ENCODE measurements around the gene MED14. TPM values are rescaled to one million over a fixed set of nuclear protein-coding genes. Genes with fewer than 3 reads are reported as not detected.

MED14 gene
- total and polyA plus RNA-seq, 2 of the 8 experiments (the other 6 are each of a cell fraction or from before 2014, with no cell fraction given): 79.7 to 117 TPM

DNA sequence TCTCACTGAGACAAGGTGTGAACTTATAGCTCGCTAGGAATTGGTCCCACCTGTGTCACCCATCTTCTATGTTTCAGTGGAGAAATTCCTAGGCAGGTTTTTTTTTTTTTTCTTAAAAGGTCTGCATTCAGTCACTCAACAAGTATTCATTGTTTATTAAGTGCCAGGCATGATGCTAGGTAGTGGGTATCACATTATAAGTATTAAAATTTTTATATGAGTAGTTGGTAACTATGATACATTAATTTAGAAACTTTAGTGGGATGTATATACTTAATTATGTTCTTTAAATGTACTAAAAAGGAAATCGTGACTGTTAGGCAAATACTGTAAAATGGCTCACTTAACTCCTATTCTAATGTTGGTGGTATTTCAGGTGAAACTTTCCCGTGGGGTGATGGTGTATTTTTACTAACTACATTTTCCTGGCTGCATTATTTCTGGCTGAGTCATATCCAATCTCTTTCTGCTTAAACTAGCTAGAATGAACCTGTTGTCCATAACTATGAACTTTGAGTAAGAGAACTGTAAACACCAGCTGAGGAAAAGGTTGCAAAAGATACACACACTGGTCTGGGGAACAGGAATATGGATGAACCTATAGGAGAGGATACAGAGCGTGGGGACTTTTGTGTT is 49.3 kb upstream of the MED14 start:
- Histone ChIP-seq H3K9me3 (ENCODE audit: insufficient read depth in 2 of 2, low read depth in 1 of 2, low read length in 1 of 2) (no peaks in the 10 kb centered on the region), H3K14ac (ENCODE audit: insufficient read length) (no peak overlapping the region), H3K23me2 (ENCODE audit: low read depth, low read length) (no peaks in the 10 kb centered on the region), H3K9ac (replicated peaks in 1 of 4; ENCODE audit: extremely low read depth in 1 of 4, low read depth in 3 of 4, low read length in 3 of 4) (no peak overlapping the region), H3K27me3 (replicated peaks in 1 of 4; ENCODE audit: control insufficient read depth in 3 of 4, extremely low read depth in 1 of 4, insufficient read depth in 3 of 4, low read length in 3 of 4) (no peaks in the 10 kb centered on the region), H2AK5ac (ENCODE audit: low read depth, low read length) (no peak overlapping the region), H2BK15ac (ENCODE audit: low read length) (no peak overlapping the region), H2AFZ (ENCODE audit: low read length) (no peak overlapping the region), H3K4me3 (ENCODE audit: extremely low read depth in 1 of 4, insufficient read depth in 2 of 4, low read depth in 3 of 4, low read length in 4 of 4) (no peak overlapping the region), H2BK120ac (replicated peaks; ENCODE audit: low read depth, low read length) (no peak overlapping the region), H2BK5ac (ENCODE audit: low read depth, low read length) (no peak overlapping the region), H3K56ac (replicated peaks; ENCODE audit: insufficient read length, low read depth, low read length) (no peak overlapping the region), H2BK12ac (ENCODE audit: low read depth, low read length) (no peak overlapping the region), H2BK20ac (ENCODE audit: low read length) (no peak overlapping the region), H3K4me1 (replicated peaks in 1 of 4; ENCODE audit: control insufficient read depth in 3 of 4, insufficient read depth in 4 of 4, low read length in 3 of 4) (no peaks in the 10 kb centered on the region), H3K18ac (ENCODE audit: extremely low read depth, low read length) (no peak overlapping the region), H3K27ac (ENCODE audit: low read depth, low read length) (no peak overlapping the region), H3K79me2 (ENCODE audit: control insufficient read depth in 1 of 2, insufficient read depth in 2 of 2, low read length in 2 of 2) (no peaks in the 10 kb centered on the region), H4K5ac (ENCODE audit: insufficient read length, low read depth, low read length) (no peak overlapping the region), H3K4me2 (ENCODE audit: insufficient read depth in 1 of 2, low read depth in 2 of 2, low read length in 2 of 2) (no peak overlapping the region), H4K20me1 (replicated peaks in 1 of 2; ENCODE audit: control insufficient read depth in 1 of 2, insufficient read depth in 2 of 2, low read length in 2 of 2) (no peaks in the 10 kb centered on the region), H3K4ac (replicated peaks; ENCODE audit: insufficient read length, low read depth, low read length) (no peak overlapping the region), H4K8ac (ENCODE audit: extremely low read depth, insufficient read depth, low read length) (no peak overlapping the region), H3K36me3 (ENCODE audit: control insufficient read depth in 2 of 4, insufficient read depth in 4 of 4, low read length in 3 of 4) (no peaks in the 10 kb centered on the region), H4K91ac (replicated peaks; ENCODE audit: insufficient read length, low read length) (no peak overlapping the region), H3K79me1 (ENCODE audit: low read depth, low read length) (no peaks in the 10 kb centered on the region), H3K23ac (ENCODE audit: insufficient read length) (no peak overlapping the region)
- CTCF ChIA-PET (ENCODE audit: partially characterized antibody): interaction anchor here (1.0 kb wide), 1 partner anchor 9 kb away, joined by 3 read pairs; no protein-coding TSS in a partner anchor
- no peak for FAIRE-seq
- POLR2A ChIA-PET (ENCODE audit: partially characterized antibody): no interaction called here
- DNase-seq (ENCODE audit: low read depth in 1 of 2, low spot score in 2 of 2): no peak
- whole genome bisulfite sequencing, 2 experiments (ENCODE audit: extremely low coverage in 1 of 2, insufficient coverage in 1 of 2, insufficient read length in 1 of 2, insufficient replicate concordance in 2 of 2, low coverage in 1 of 2, low lambda C conversion rate in 2 of 2, missing lambda C conversion rate in 1 of 2): 82% methylated on average over 4 of the region's 4 CpGs; no CpG with 5 or more reads in 1 of the 2 experiments
- TF ChIP-seq SRF (IDR thresholded peaks at IDR 0.05; ENCODE audit: low read depth, low read length) (no peak), RAD21 (IDR thresholded peaks at IDR 0.05 in 1 of 2, conservative IDR thresholded peaks at IDR 0.05 in 1 of 2; ENCODE audit: low read depth in 2 of 2, low read length in 2 of 2) (no peak), PHF8 (conservative IDR thresholded peaks at IDR 0.05; ENCODE audit: low read depth, low read length) (no peak), EGR1 (IDR thresholded peaks at IDR 0.05; ENCODE audit: borderline replicate concordance, low read depth, low read length) (no peak), SP2 (IDR thresholded peaks at IDR 0.05; ENCODE audit: low read length) (no peak)
